CD8-positive, alpha-beta memory T cell (primary cell): Measurements from ENCODE around the gene GARIN5B. TPM values are rescaled to one million over a fixed set of nuclear protein-coding genes. Genes with fewer than 3 reads are reported as not detected.
A peak's percentile ranks its signal among the peaks of the same experiment; 100 is the strongest.

Experiments
- CTCF ChIA-PET: fragments of 350-600 bp; sonication (Branson Sonifier 250); formaldehyde crosslinking; loops from one replicate; lab custom pipeline; 2021; ENCODE audit warnings: antibody characterized with exemption; lab: Charles Lee
- POLR2A ChIA-PET: fragments of 350-600 bp; sonication (Branson Sonifier 250); formaldehyde crosslinking; loops from one replicate; lab custom pipeline; 2021; ENCODE audit warnings: antibody characterized with exemption; lab: Charles Lee
- DNase-seq, 5 donors: peaks; one replicate each; pipeline versions ENCODE4 v3.0.0 to v3.0.0-alpha.2; 2020 to 2022; ENCODE audit warnings: mixed read lengths in 1 of 5
- H3K27ac ChIP-seq: one replicate; pipeline ENCODE4 v1.7.0; 2013; ENCODE audit warnings: low read depth, mild to moderate bottlenecking, low read length, moderate library complexity
- H3K27me3 ChIP-seq: 2 replicates; pipeline ENCODE4 v1.7.0; 2013; ENCODE audit warnings: low read length, mild to moderate bottlenecking; ENCODE audit not compliant: insufficient read depth, poor library complexity, severe bottlenecking
- H3K36me3 ChIP-seq: 2 replicates; pipeline ENCODE4 v1.7.0; 2013; ENCODE audit warnings: mild to moderate bottlenecking, low read length, moderate library complexity; ENCODE audit not compliant: insufficient read depth
- H3K4me1 ChIP-seq: 2 replicates; pipeline ENCODE4 v1.7.0; 2013; ENCODE audit warnings: mild to moderate bottlenecking, low read length, moderate library complexity; ENCODE audit not compliant: insufficient read depth
- H3K4me3 ChIP-seq: 2 replicates; pipeline ENCODE4 v1.7.0; 2013; ENCODE audit warnings: mild to moderate bottlenecking, low read length
- H3K9me3 ChIP-seq: 2 replicates; pipeline ENCODE4 v1.7.0; 2013; ENCODE audit warnings: mild to moderate bottlenecking, low read length
- H3K27ac Mint-ChIP-seq, 8 donors: one replicate each; pipeline ENCODE4 v1.8.0; 2020 to 2021; ENCODE audit warnings: mixed read lengths in 8 of 8, mild to moderate bottlenecking in 6 of 8, inconsistent platforms in 3 of 8, moderate library complexity in 3 of 8
- H3K27me3 Mint-ChIP-seq, 2 donors: one replicate each; pipeline ENCODE4 v1.8.0; 2020 to 2021; ENCODE audit warnings: mixed read lengths in 2 of 2, mild to moderate bottlenecking in 1 of 2, moderate library complexity in 1 of 2
- H3K36me3 Mint-ChIP-seq, 3 donors: one replicate each; pipeline ENCODE4 v1.8.0; 2020 to 2021; ENCODE audit warnings: mixed read lengths in 3 of 3, inconsistent platforms in 1 of 3, mild to moderate bottlenecking in 1 of 3
- H3K4me1 Mint-ChIP-seq, 3 donors: one replicate each; pipeline ENCODE4 v1.8.0; 2020 to 2021; ENCODE audit warnings: mixed read lengths in 3 of 3, inconsistent platforms in 1 of 3, mild to moderate bottlenecking in 1 of 3
- H3K4me3 Mint-ChIP-seq, 7 donors: one replicate each; pipeline ENCODE4 v1.8.0; 2020 to 2021; ENCODE audit warnings: mixed read lengths in 7 of 7, mild to moderate bottlenecking in 6 of 7, moderate library complexity in 4 of 7, inconsistent platforms in 2 of 7
- H3K9me3 Mint-ChIP-seq, 5 donors: one replicate each; pipeline ENCODE4 v1.8.0; 2020 to 2022; ENCODE audit warnings: mixed read lengths in 5 of 5, mild to moderate bottlenecking in 3 of 5, moderate library complexity in 2 of 5, inconsistent platforms in 1 of 5
- polyA plus RNA-seq: library from polyadenylated mRNA; unstranded; fragments of 300-500 nt; fragmentation: Illumina TruSeq; gene quantifications from one replicate; pipeline ENCODE4 v1.2.3, GENCODE V29; 2021
- total RNA-seq, 2 experiments: library from RNA; stranded (reverse); gene quantifications; one replicate each; pipeline ENCODE4 v1.2.3, GENCODE V29; 2021

Gene GARIN5B
- total and polyA plus RNA-seq, 3 experiments from 2014 or later: not detected

- Mint-ChIP-seq H3K27me3 (peaks cover 4 to 11% of the 10 kb centered on the region in 2 donors), H3K27ac (peak overlapping the region in 5 of 8 donors; percentile 19 to 85 (median 82)), H3K9me3 (peaks cover 0 to 3% (median 0%) of the 10 kb centered on the region in 5 donors), H3K4me3 (peak overlapping the region in 6 of 7 donors; percentile 28 to 73 (median 36)), H3K36me3 (peaks cover 0 to 22% (median 2%) of the 10 kb centered on the region in 3 donors), H3K4me1 (peaks cover 21 to 29% (median 27%) of the 10 kb centered on the region in 3 donors)
- no peaks in the 10 kb centered on the region for H3K36me3 ChIP-seq
- ChIA-PET POLR2A (no interaction called here), CTCF (no interaction called here)
- no peak overlapping the region for H3K4me3 ChIP-seq
- H3K27ac ChIP-seq: peak overlapping the region; percentile 24
- H3K4me1 ChIP-seq: peaks cover 24% of the 10 kb centered on the region
- no peaks in the 10 kb centered on the region for H3K27me3 ChIP-seq
- no peaks in the 10 kb centered on the region for H3K9me3 ChIP-seq
- DNase-seq: no peak
Observed at GRCh38 chr19:55341595-55342531, 21.2 kb downstream of the GARIN5B start.

- Mint-ChIP-seq H3K36me3 (peaks cover 0 to 22% (median 2%) of the 10 kb centered on the region in 3 donors), H3K9me3 (peaks cover 0 to 3% (median 0%) of the 10 kb centered on the region in 5 donors), H3K27me3 (peaks cover 8 to 13% of the 10 kb centered on the region in 2 donors), H3K27ac (peak overlapping the region in 6 of 8 donors; percentile 65 to 99 (median 94)), H3K4me3 (peak overlapping the region; percentile 79 to 97 (median 89)), H3K4me1 (peaks cover 21 to 29% (median 27%) of the 10 kb centered on the region in 3 donors)
- CTCF ChIA-PET: no interaction called here
- Histone ChIP-seq H3K4me3 (peak overlapping the region; percentile 77), H3K4me1 (peaks cover 24% of the 10 kb centered on the region), H3K27ac (peak overlapping the region; percentile 95), H3K36me3 (no peaks in the 10 kb centered on the region), H3K9me3 (no peaks in the 10 kb centered on the region), H3K27me3 (no peaks in the 10 kb centered on the region)
- peak in 4 of 5 donors; percentile 17 to 42 (median 32) for DNase-seq
- POLR2A ChIA-PET: no interaction called here
Observed at GRCh38 chr19:55341171-55341588, 21.9 kb downstream of the GARIN5B start.

GRCh38 chr19:55340784-55341147 lies 22.3 kb downstream of the GARIN5B start:
- Histone ChIP-seq H3K9me3 (no peaks in the 10 kb centered on the region), H3K4me1 (peaks cover 24% of the 10 kb centered on the region), H3K36me3 (no peaks in the 10 kb centered on the region), H3K27me3 (no peaks in the 10 kb centered on the region), H3K4me3 (peak overlapping the region; percentile 77), H3K27ac (peak overlapping the region; percentile 95)
- peaks cover 0 to 22% (median 2%) of the 10 kb centered on the region in 3 donors for H3K36me3 Mint-ChIP-seq
- POLR2A ChIA-PET: no interaction called here
- peaks cover 0 to 3% (median 0%) of the 10 kb centered on the region in 5 donors for H3K9me3 Mint-ChIP-seq
- peaks cover 21 to 29% (median 27%) of the 10 kb centered on the region in 3 donors for H3K4me1 Mint-ChIP-seq
- peak overlapping the region in 7 of 8 donors; percentile 87 to 99 (median 94) for H3K27ac Mint-ChIP-seq
- peak overlapping the region; percentile 79 to 97 (median 89) for H3K4me3 Mint-ChIP-seq
- no peak for DNase-seq
- H3K27me3 Mint-ChIP-seq: peaks cover 8 to 15% of the 10 kb centered on the region in 2 donors
- CTCF ChIA-PET: no interaction called here

GRCh38 chr19:55339889-55340783 lies 22.9 kb downstream of the GARIN5B start:
- H3K27ac Mint-ChIP-seq: peak overlapping the region; percentile 98 to 100 (median 100)
- H3K4me3 ChIP-seq: peak overlapping the region; percentile 77
- CTCF ChIA-PET: interaction anchor here (1.2 to 3.5 kb wide), 7 partner anchors 13 to 314 kb away, joined by 3 to 28 read pairs (median 9); partner anchors contain the start of genes TMEM238 and U2AF2
- H3K27me3 Mint-ChIP-seq: peaks cover 8 to 15% of the 10 kb centered on the region in 2 donors
- H3K36me3 ChIP-seq: no peaks in the 10 kb centered on the region
- peak overlapping the region; percentile 95 for H3K27ac ChIP-seq
- H3K4me1 ChIP-seq: peaks cover 24% of the 10 kb centered on the region
- H3K4me1 Mint-ChIP-seq: peaks cover 21 to 29% (median 27%) of the 10 kb centered on the region in 3 donors
- peaks cover 0 to 19% (median 2%) of the 10 kb centered on the region in 3 donors for H3K36me3 Mint-ChIP-seq
- peak in 2 of 5 donors; percentile 27 to 61 for DNase-seq
- no peaks in the 10 kb centered on the region for H3K9me3 ChIP-seq
- H3K27me3 ChIP-seq: no peaks in the 10 kb centered on the region
- peak overlapping the region; percentile 89 to 97 (median 90) for H3K4me3 Mint-ChIP-seq
- POLR2A ChIA-PET: interaction anchor here (0.9 to 2.0 kb wide), 13 partner anchors 11 to 1244 kb away, joined by 3 to 20 read pairs (median 6); partner anchors contain the start of genes FIZ1, HSPBP1, ISOC2 and PPP6R1
- H3K9me3 Mint-ChIP-seq: peaks cover 0 to 3% (median 0%) of the 10 kb centered on the region in 5 donors

- Histone ChIP-seq H3K27me3 (no peaks in the 10 kb centered on the region), H3K4me3 (peak within 1 kb of the TSS; percentile 77), H3K4me1 (peaks cover 24% of the 10 kb centered on the region), H3K27ac (peak within 1 kb of the TSS; percentile 100), H3K9me3 (no peaks in the 10 kb centered on the region), H3K36me3 (no peaks in the 10 kb centered on the region)
- Mint-ChIP-seq H3K27me3 (peaks cover 11 to 15% of the 10 kb centered on the region in 2 donors), H3K27ac (peak within 1 kb of the TSS; percentile 98 to 100 (median 100)), H3K9me3 (peaks cover 0 to 3% (median 0%) of the 10 kb centered on the region in 5 donors), H3K4me1 (peaks cover 21 to 29% (median 27%) of the 10 kb centered on the region in 3 donors), H3K36me3 (peaks cover 0 to 15% (median 0%) of the 10 kb centered on the region in 3 donors), H3K4me3 (peak within 1 kb of the TSS; percentile 89 to 97 (median 90))
- peak; percentile 100 for DNase-seq
- POLR2A ChIA-PET: interaction anchor here (0.5 to 2.0 kb wide), 18 partner anchors 12 to 1244 kb away, joined by 3 to 20 read pairs (median 4); partner anchors contain the start of genes FIZ1, HSPBP1, ISOC2 and PPP6R1
- CTCF ChIA-PET: interaction anchor here (0.8 to 3.5 kb wide), 8 partner anchors 14 to 315 kb away, joined by 3 to 28 read pairs (median 6); partner anchors contain the start of genes TMEM238 and U2AF2
Observed at GRCh38 chr19:55339105-55339888, 23.8 kb downstream of the GARIN5B start, which contains the start of gene KMT5C. TSS of gene KMT5C (plus strand) at chr19:55339876. CDS start at chr19:55341937, 2,061 bp downstream.

DNA sequence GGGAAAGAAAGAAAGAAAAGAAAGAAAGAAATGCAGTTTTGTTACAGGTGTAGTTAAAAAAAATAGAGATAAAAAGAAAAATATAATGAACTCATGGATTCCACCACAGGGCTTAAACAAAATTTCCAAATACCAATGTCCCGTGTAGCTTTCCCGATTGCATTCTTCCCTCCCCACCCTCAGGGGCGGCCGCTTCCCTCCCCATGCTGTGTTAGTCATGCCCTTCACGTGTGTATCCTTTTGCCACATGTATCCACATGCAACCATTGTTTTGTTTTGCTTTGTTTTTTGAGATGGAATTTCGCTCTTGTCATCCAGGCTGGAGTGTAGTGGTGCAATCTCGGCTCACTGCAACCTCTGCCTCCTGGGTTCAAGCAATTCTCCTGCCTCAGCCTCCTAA lies 27.0 kb downstream of the GARIN5B start:
- Histone ChIP-seq H3K9me3 (no peaks in the 10 kb centered on the region), H3K27me3 (no peaks in the 10 kb centered on the region), H3K27ac (no peak overlapping the region), H3K36me3 (no peaks in the 10 kb centered on the region), H3K4me1 (peaks cover 18% of the 10 kb centered on the region), H3K4me3 (no peak overlapping the region)
- Mint-ChIP-seq H3K36me3 (peaks cover 0 to 5% (median 0%) of the 10 kb centered on the region in 3 donors), H3K4me1 (peaks cover 16 to 23% (median 21%) of the 10 kb centered on the region in 3 donors), H3K27ac (peak overlapping the region in 1 of 8 donors; percentile 99), H3K4me3 (peak overlapping the region in 1 of 7 donors; percentile 19), H3K27me3 (peaks cover 19 to 21% of the 10 kb centered on the region in 2 donors), H3K9me3 (peaks cover 0 to 3% (median 0%) of the 10 kb centered on the region in 5 donors)
- CTCF ChIA-PET: interaction anchor here (1.2 kb wide), 1 partner anchor 35 kb away, joined by 3 read pairs; no protein-coding TSS in a partner anchor
- no peak for DNase-seq
- POLR2A ChIA-PET: no interaction called here
